Lower leg skin (tissue), 4 donors: ENCODE data around the gene RPL21. TPM values are rescaled to one million over a fixed set of nuclear protein-coding genes. Genes with fewer than 3 reads are reported as not detected.
"Not testable (repeated sequence)": the region's sequence is repeated elsewhere in the genome, so short reads cannot be mapped to it uniquely, and the experiment has no call there.

Source experiments
- DNase-seq, 2 donors: peaks; one replicate each; pipeline ENCODE4 v3.0.0-alpha.2; 2019; ENCODE audit warnings: low spot score in 2 of 2
- H3K4me3 ChIP-seq: fragments of 200-600 bp; sonication (generic); 2 replicates; pipeline ENCODE4 v1.5.1; 2017; ENCODE audit warnings: mild to moderate bottlenecking, low read depth; ENCODE audit not compliant: poor library complexity, severe bottlenecking
- POLR2A ChIP-seq, 2 donors: fragments of 450-650 bp; IDR thresholded peaks; one replicate each; pipeline ENCODE4 v1.6.1; 2016 to 2017; ENCODE audit warnings: antibody characterized with exemption in 2 of 2, mild to moderate bottlenecking in 1 of 2, moderate library complexity in 1 of 2
- WGBS, 2 donors: methylation state at CpG; one replicate each; pipeline ENCODE4 v1.1.5; 2018; 5-methylcytosine and 5-hydroxymethylcytosine counted together
- intact Hi-C: fragments of 100-400 bp; cut with DNase I; formaldehyde crosslinking; loops from one replicate; pipeline ENCODE4 v1.15.0; 2023; ENCODE audit warnings: low total_unique reads
- total RNA-seq, 4 donors: library from RNA; depleted of rRNA; stranded (reverse); fragments of >200 nt; gene quantifications; one replicate each; pipeline ENCODE4 v1.1.0, GENCODE V29; 2016
- TF ChIP-seq, protein P1 (sequence below), 3 donors: fragments of 450-650 bp; IDR thresholded peaks; one replicate each; pipeline ENCODE4 v1.5.1; 2016; ENCODE audit warnings: antibody characterized with exemption in 3 of 3, mild to moderate bottlenecking in 3 of 3, moderate library complexity in 2 of 3

RPL21 gene
- total RNA-seq, 4 donors from 2014 or later: 584 to 1,176 (median 1,101) TPM

GRCh38 chr13:27211271-27211670 lies 40.1 kb upstream of the RPL21 start:
- intact Hi-C loops: no loop called here
- TF ChIP-seq POLR2A (IDR thresholded peaks at IDR 0.05): no peak
- TF ChIP-seq, protein P1, sequence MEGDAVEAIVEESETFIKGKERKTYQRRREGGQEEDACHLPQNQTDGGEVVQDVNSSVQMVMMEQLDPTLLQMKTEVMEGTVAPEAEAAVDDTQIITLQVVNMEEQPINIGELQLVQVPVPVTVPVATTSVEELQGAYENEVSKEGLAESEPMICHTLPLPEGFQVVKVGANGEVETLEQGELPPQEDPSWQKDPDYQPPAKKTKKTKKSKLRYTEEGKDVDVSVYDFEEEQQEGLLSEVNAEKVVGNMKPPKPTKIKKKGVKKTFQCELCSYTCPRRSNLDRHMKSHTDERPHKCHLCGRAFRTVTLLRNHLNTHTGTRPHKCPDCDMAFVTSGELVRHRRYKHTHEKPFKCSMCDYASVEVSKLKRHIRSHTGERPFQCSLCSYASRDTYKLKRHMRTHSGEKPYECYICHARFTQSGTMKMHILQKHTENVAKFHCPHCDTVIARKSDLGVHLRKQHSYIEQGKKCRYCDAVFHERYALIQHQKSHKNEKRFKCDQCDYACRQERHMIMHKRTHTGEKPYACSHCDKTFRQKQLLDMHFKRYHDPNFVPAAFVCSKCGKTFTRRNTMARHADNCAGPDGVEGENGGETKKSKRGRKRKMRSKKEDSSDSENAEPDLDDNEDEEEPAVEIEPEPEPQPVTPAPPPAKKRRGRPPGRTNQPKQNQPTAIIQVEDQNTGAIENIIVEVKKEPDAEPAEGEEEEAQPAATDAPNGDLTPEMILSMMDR (IDR thresholded peaks at IDR 0.05): no peak
- DNase-seq: no peak
- WGBS, 2 donors: 100% methylated on average over 1 of the region's 1 CpG
- no peak overlapping the region for H3K4me3 ChIP-seq

GRCh38 chr13:27211771-27212364 lies 39.5 kb upstream of the RPL21 start:
- no peak overlapping the region for H3K4me3 ChIP-seq
- DNase-seq: no peak
- TF ChIP-seq, protein P1 (IDR thresholded peaks at IDR 0.05): no peak
- TF ChIP-seq POLR2A (IDR thresholded peaks at IDR 0.05): no peak
- WGBS, 2 donors: 78 to 83% methylated on average over 12 to 14 of the region's 17 CpGs
- intact Hi-C loops: no loop called here

GRCh38 chr13:27213386-27213785 lies 38.0 kb upstream of the RPL21 start:
- WGBS, 2 donors: 91 to 93% methylated on average over 5 of the region's 5 CpGs
- H3K4me3 ChIP-seq, intact Hi-C loops, DNase-seq: not testable (repeated sequence)

- DNase-seq, H3K4me3 ChIP-seq, intact Hi-C loops: not testable (repeated sequence)
- 75 to 88% methylated on average over 2 of the region's 2 CpGs for WGBS, 2 donors
Observed at GRCh38 chr13:27217791-27218190, 33.6 kb upstream of the RPL21 start.

DNA sequence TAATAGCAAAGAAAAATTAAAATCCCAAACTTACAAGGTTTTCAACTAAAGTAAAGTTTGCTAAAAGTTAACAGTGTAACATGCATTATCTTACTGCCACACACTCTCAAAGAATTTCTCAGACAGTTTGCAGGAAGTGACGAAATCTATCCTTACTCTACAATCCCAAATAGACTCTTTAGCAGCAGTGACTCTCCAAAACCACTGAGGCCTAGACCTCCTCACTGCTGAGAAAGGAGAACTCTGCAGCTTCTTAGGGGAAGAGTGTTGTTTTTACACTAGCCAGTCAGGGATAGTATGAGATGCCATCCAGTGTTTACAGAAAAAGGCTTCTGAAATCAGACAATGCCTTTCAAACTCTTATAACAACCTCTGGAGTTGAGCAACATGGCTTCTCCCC lies 32.5 kb upstream of the RPL21 start:
- intact Hi-C loops, DNase-seq, H3K4me3 ChIP-seq: not testable (repeated sequence)
- WGBS, 2 donors: 80 to 86% methylated on average over 1 of the region's 1 CpG

GRCh38 chr13:27219611-27220010 lies 31.7 kb upstream of the RPL21 start:
- WGBS, 2 donors: 87 to 91% methylated on average over 13 to 16 of the region's 19 CpGs
- H3K4me3 ChIP-seq: no peak overlapping the region
- DNase-seq: no peak
- intact Hi-C loops: no loop called here
- TF ChIP-seq, protein P1 (IDR thresholded peaks at IDR 0.05): no peak
- no peak for TF ChIP-seq POLR2A (IDR thresholded peaks at IDR 0.05)

- intact Hi-C loops, DNase-seq, H3K4me3 ChIP-seq: not testable (repeated sequence)
- 56 to 66% methylated on average over 2 of the region's 2 CpGs for WGBS, 2 donors
Observed at GRCh38 chr13:27222100-27222499, 29.3 kb upstream of the RPL21 start.

GRCh38 chr13:27226991-27227390 lies 24.4 kb upstream of the RPL21 start:
- no peak for TF ChIP-seq POLR2A (IDR thresholded peaks at IDR 0.05)
- TF ChIP-seq, protein P1 (IDR thresholded peaks at IDR 0.05): no peak
- intact Hi-C loops: no loop called here
- no peak for DNase-seq
- H3K4me3 ChIP-seq: no peak overlapping the region
- 79 to 82% methylated on average over 2 of the region's 2 CpGs for WGBS, 2 donors
